OCI-LY1 (cell line): ENCODE data around the gene CBX7.

Experiments used
- H2AFZ ChIP-seq: fragments of 200-600 bp; sonication (generic), shearing (Covaris generic); 2 replicates; pipeline ENCODE4 v1.6.0; 2014; ENCODE audit warnings: antibody characterized with exemption, mild to moderate bottlenecking, low read length
- H3F3A ChIP-seq: fragments of 200-600 bp; sonication (generic), shearing (Covaris generic); 2 replicates; pipeline ENCODE4 v1.6.0; 2014; ENCODE audit warnings: mild to moderate bottlenecking, antibody characterized with exemption, low read length, moderate library complexity; ENCODE audit not compliant: insufficient read depth
- H3K27ac ChIP-seq: fragments of 200-600 bp; sonication (generic); 2 replicates; pipeline ENCODE4 v1.5.1; 2014; ENCODE audit warnings: low read length, mixed run types, mild to moderate bottlenecking, low read depth; ENCODE audit not compliant: poor library complexity, severe bottlenecking
- H3K27me3 ChIP-seq: fragments of 200-600 bp; sonication (generic); 2 replicates; pipeline ENCODE4 v1.6.0; 2014; ENCODE audit warnings: antibody characterized with exemption, mild to moderate bottlenecking, low read length, moderate library complexity; ENCODE audit not compliant: insufficient read depth
- H3K36me3 ChIP-seq: fragments of 200-600 bp; sonication (generic); 2 replicates; pipeline ENCODE4 v1.6.1; 2014; ENCODE audit warnings: mild to moderate bottlenecking, antibody characterized with exemption, low read length, moderate library complexity, mixed read lengths; ENCODE audit not compliant: insufficient read depth
- H3K4me1 ChIP-seq: fragments of 200-600 bp; sonication (generic); 2 replicates; pipeline ENCODE4 v1.5.1; 2014; ENCODE audit warnings: mild to moderate bottlenecking, low read length, moderate library complexity; ENCODE audit not compliant: insufficient read depth, severe bottlenecking
- H3K4me2 ChIP-seq: fragments of 200-600 bp; sonication (generic), shearing (Covaris generic); 2 replicates; pipeline ENCODE4 v1.6.1; 2014; ENCODE audit warnings: low read length
- H3K4me3 ChIP-seq: fragments of 200-600 bp; sonication (generic); 2 replicates; pipeline ENCODE4 v1.5.1; 2014; ENCODE audit warnings: low read length, low read depth, mild to moderate bottlenecking, mixed read lengths; ENCODE audit not compliant: poor library complexity, severe bottlenecking
- H3K79me2 ChIP-seq: fragments of 200-600 bp; shearing (Covaris generic); 2 replicates; pipeline ENCODE4 v1.6.1; 2016; ENCODE audit warnings: mixed run types, low read length, mixed read lengths; ENCODE audit not compliant: insufficient read depth
- H3K9ac ChIP-seq: fragments of 200-600 bp; sonication (generic), shearing (Covaris generic); 2 replicates; pipeline ENCODE4 v1.6.1; 2014; ENCODE audit warnings: mild to moderate bottlenecking, low read length, mixed read lengths
- H3K9me2 ChIP-seq: fragments of 200-600 bp; sonication (generic), shearing (Covaris generic); 2 replicates; pipeline ENCODE4 v1.6.1; 2014; ENCODE audit warnings: low read depth, mild to moderate bottlenecking, low read length, mixed read lengths
- H3K9me3 ChIP-seq: fragments of 200-600 bp; shearing (Covaris generic); 2 replicates; pipeline ENCODE4 v1.6.1; 2014; ENCODE audit warnings: low read length, mixed read lengths
- H4K20me1 ChIP-seq: fragments of 200-600 bp; sonication (generic), shearing (Covaris generic); 2 replicates; pipeline ENCODE4 v1.6.0; 2016; ENCODE audit warnings: mild to moderate bottlenecking, low read length; ENCODE audit not compliant: insufficient read depth
- CTCF ChIP-seq: fragments of 200-600 bp; sonication (generic), shearing (Covaris generic); IDR thresholded peaks from 2 replicates; pipeline ENCODE4 v1.5.1; 2017; ENCODE audit warnings: mild to moderate bottlenecking, antibody characterized with exemption, low read length, moderate library complexity, mixed read lengths
- EZH2 ChIP-seq: fragments of 200-600 bp; sonication (generic), shearing (Covaris generic); IDR thresholded peaks from 2 replicates; pipeline ENCODE4 v1.8.0; 2017; ENCODE audit warnings: borderline replicate concordance, mixed run types, mild to moderate bottlenecking, antibody characterized with exemption, low read length, moderate library complexity, mixed read lengths

Gene CBX7

DNA sequence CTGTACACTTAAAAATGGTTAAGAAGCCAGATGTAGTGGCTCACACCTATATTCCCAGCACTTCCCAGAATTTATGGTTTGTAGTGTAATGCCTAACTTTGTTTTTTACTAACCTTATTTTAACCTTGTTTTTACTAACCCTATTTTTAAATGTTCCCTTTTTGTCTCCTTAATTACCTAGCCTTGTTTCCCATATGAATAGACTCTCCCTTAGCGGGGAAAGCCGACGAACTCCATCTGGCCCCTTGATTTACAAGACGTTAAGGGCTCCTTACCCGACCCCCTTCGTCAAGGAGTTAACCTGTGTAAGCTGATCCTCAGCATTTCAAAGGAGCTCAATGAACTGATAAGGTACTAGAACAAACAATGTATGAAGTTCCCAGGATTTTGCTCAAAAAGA is 38.4 kb downstream of the CBX7 start:
- no peak overlapping the region for H3K9ac ChIP-seq
- H3K9me2 ChIP-seq, result no peaks in the 10 kb centered on the region
- no peaks in the 10 kb centered on the region for H3K4me1 ChIP-seq
- no peaks in the 10 kb centered on the region for H3K36me3 ChIP-seq
- H3K9me3 ChIP-seq, result no peaks in the 10 kb centered on the region
- no peaks in the 10 kb centered on the region for H4K20me1 ChIP-seq
- H3K27me3 ChIP-seq, result peaks cover 18% of the 10 kb centered on the region
- H2AFZ ChIP-seq, result no peak overlapping the region
- no peaks in the 10 kb centered on the region for H3F3A ChIP-seq
- H3K27ac ChIP-seq, result no peak overlapping the region
- H3K4me3 ChIP-seq, result no peak overlapping the region
- H3K79me2 ChIP-seq, result no peaks in the 10 kb centered on the region
- no peak overlapping the region for H3K4me2 ChIP-seq
- TF ChIP-seq EZH2 (no peak), CTCF (no peak)

GRCh38 chr22:39110631-39111561 is 41.6 kb downstream of the CBX7 start:
- no peaks in the 10 kb centered on the region for H3K4me1 ChIP-seq
- H3K36me3 ChIP-seq, result no peaks in the 10 kb centered on the region
- no peak overlapping the region for H3K9ac ChIP-seq
- H3K27ac ChIP-seq, result no peak overlapping the region
- no peak overlapping the region for H2AFZ ChIP-seq
- TF ChIP-seq CTCF (no peak), EZH2 (no peak)
- no peaks in the 10 kb centered on the region for H3K9me3 ChIP-seq
- H3K79me2 ChIP-seq, result no peaks in the 10 kb centered on the region
- H3K27me3 ChIP-seq, result peaks cover 11% of the 10 kb centered on the region
- no peaks in the 10 kb centered on the region for H3F3A ChIP-seq
- H3K9me2 ChIP-seq, result no peaks in the 10 kb centered on the region
- H4K20me1 ChIP-seq, result no peaks in the 10 kb centered on the region
- no peak overlapping the region for H3K4me3 ChIP-seq
- no peak overlapping the region; the same call in 1 of the 2 replicates for H3K4me2 ChIP-seq

DNA sequence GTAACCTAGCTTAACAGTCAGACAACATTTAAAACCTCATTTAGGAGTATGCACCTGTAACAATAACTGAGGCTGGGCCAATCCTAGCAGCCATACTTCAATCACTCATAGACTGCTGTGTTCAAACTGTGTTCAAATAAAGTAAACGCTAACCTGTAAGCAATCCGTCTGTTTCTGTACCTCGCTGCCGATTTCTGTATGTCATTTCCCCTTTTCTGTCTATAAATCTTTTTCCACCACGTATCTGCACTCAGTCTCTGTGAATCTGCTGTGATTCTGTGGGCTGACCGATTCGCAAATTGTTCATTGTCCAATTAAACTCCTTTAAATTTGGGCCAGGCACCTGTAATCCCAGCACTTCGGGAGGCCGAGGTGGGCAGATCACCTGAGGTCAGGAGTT is 43.1 kb downstream of the CBX7 start:
- no peaks in the 10 kb centered on the region for H3K79me2 ChIP-seq
- peaks cover 11% of the 10 kb centered on the region for H3K27me3 ChIP-seq
- no peak overlapping the region for H2AFZ ChIP-seq
- no peaks in the 10 kb centered on the region for H3K4me1 ChIP-seq
- no peak overlapping the region for H3K4me2 ChIP-seq
- TF ChIP-seq CTCF (no peak), EZH2 (no peak)
- no peaks in the 10 kb centered on the region for H3K9me3 ChIP-seq
- no peak overlapping the region for H3K9ac ChIP-seq
- no peaks in the 10 kb centered on the region for H3F3A ChIP-seq
- H3K27ac ChIP-seq, result no peak overlapping the region
- no peak overlapping the region for H3K4me3 ChIP-seq
- no peaks in the 10 kb centered on the region for H3K36me3 ChIP-seq
- H4K20me1 ChIP-seq, result no peaks in the 10 kb centered on the region
- no peaks in the 10 kb centered on the region for H3K9me2 ChIP-seq
